Retinal pigment epithelial cell (primary cell): Measurements from ENCODE around the gene TBL1X.
"Not testable (repeated sequence)": the region's sequence is repeated elsewhere in the genome, so short reads cannot be mapped to it uniquely, and the experiment has no call there.

ENCODE experiments used
- DNase-seq: peaks from one replicate; pipeline ENCODE4 v3.0.0-alpha.2; 2010; ENCODE audit warnings: low read depth
- H3K4me3 ChIP-seq: 2 replicates; pipeline ENCODE4 v1.5.1; 2011; ENCODE audit warnings: mild to moderate bottlenecking, low read length, control low read depth, moderate library complexity
- TF ChIP-seq, protein P1 (sequence below): conservative IDR thresholded peaks from 2 replicates; pipeline ENCODE4 v1.5.1; 2011; ENCODE audit warnings: low read depth, low read length, control low read depth, inconsistent platforms

The TBL1X gene

DNA sequence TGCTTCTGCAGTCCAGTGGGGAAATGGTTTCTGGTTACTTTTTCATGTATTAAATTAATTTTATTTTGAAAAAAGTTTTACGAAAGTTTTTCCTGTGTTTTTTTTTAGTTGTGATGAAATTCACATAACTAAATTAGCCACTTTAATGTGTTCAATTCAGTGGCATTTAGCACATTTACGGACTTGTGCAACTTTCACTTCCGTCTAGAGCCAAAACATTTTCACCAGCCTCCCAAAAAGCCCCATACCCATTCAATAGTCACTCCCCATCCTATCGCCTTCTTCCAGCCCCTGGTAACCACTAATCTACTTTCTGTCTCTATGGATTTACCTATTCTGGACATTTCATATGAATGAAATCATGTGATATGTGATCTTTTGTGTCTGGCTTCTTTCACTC, 22.8 kb upstream of the TBL1X start:
- no peak overlapping the region for H3K4me3 ChIP-seq
- DNase-seq = no peak
- TF ChIP-seq, protein P1, sequence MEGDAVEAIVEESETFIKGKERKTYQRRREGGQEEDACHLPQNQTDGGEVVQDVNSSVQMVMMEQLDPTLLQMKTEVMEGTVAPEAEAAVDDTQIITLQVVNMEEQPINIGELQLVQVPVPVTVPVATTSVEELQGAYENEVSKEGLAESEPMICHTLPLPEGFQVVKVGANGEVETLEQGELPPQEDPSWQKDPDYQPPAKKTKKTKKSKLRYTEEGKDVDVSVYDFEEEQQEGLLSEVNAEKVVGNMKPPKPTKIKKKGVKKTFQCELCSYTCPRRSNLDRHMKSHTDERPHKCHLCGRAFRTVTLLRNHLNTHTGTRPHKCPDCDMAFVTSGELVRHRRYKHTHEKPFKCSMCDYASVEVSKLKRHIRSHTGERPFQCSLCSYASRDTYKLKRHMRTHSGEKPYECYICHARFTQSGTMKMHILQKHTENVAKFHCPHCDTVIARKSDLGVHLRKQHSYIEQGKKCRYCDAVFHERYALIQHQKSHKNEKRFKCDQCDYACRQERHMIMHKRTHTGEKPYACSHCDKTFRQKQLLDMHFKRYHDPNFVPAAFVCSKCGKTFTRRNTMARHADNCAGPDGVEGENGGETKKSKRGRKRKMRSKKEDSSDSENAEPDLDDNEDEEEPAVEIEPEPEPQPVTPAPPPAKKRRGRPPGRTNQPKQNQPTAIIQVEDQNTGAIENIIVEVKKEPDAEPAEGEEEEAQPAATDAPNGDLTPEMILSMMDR = no peak

DNA sequence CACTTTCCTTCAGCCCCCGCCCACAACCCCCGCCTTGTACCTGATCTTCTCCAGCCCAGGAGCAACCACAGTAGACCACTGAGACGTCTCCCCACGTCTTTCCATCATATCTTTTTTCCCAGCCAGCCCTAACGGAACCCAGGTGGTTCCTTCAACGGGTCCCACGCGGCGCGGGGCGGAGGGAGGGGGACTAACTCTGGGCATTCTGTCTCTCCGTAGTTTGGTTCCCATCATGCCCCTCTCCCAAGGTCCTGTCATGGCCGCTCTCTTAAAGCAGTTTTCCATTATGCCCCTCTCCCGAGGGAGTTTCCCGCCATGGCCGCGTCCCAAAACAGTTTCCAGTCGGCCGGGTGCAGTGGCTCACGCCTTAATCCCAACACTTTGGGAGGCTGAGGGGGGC, 21.5 kb upstream of the TBL1X start:
- TF ChIP-seq, protein P1 = no peak
- DNase-seq = no peak
- no peak overlapping the region for H3K4me3 ChIP-seq

DNA sequence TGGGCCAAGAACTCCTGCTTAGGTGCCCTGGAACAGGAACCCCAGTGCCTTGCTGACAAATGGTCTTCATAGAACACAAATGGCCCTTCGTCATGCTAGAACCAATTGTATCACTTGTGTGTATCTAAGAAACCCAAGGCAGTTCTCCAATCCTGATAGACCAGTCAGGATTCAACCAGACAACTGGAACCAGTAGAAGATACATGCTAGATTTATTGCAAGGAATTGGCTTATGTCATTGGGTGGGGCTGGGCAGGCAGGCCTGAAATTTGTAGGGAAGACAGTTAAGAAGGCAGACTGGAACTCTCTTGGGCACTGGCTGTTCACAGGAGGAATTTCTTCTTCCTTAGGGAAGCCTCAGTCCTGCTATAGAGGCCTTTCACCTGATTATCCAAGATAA, 17.0 kb upstream of the TBL1X start:
- no peak for DNase-seq
- TF ChIP-seq, protein P1 = no peak
- no peak overlapping the region for H3K4me3 ChIP-seq

DNA sequence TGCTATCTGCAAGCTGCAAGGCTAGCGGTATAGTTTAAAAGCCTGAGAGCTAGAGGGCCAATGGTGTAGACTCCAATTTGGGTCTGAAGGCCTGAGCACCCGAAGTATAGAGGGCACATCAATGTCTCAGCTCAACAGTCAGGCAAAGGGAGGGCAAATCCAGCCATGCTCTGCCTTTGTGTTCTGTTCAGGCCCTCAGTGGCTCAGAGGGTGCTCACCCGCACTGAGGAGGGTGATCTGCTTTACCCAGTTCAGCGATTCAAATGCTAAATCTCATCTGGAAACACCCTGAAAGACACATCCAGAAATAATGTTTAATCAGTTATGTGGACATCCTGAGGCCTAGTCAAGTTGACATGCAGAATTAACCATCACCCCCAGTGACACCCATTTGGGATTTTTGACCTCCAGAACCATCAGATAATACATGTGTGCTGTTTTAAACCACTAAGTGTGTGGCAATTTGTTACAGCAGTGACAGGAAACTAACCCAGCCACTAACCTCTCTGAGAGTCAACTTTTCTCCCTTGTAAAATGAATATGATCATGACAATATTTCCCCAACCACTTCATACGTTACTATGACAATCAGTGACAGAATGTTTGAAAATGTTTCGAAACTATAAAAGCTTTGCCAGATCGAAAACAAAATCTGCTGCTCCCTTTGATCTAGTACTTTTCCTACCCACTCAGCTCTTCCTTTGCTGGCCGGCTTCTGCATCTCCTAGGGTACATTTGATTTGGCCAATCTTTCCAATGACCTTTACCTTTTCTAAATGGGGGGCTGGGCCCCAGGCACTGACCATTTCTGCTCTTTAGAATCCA, 8.4 kb upstream of the TBL1X start:
- TF ChIP-seq, protein P1 = no peak
- no peak for DNase-seq
- H3K4me3 ChIP-seq = no peak overlapping the region

DNA sequence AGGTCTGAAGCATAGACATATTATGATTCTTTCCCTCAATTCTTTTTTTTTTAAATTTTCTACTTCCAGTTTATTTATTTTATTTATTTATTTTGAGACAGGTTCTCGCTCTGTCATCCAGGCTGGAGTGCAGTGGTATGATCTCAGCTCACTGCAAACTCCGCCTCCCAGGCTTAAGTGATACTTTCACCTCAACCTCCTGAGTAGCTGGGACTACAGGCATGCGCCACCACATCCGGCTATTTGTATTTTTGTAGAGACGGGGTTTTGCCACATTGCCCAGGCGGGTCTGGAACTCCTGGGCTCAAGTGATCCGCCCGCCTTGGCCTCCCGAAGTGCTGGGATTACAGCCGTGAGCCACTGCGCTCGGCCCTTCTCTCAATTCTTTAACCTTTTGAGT, 6.8 kb upstream of the TBL1X start:
- H3K4me3 ChIP-seq, DNase-seq: not testable (repeated sequence)

DNA sequence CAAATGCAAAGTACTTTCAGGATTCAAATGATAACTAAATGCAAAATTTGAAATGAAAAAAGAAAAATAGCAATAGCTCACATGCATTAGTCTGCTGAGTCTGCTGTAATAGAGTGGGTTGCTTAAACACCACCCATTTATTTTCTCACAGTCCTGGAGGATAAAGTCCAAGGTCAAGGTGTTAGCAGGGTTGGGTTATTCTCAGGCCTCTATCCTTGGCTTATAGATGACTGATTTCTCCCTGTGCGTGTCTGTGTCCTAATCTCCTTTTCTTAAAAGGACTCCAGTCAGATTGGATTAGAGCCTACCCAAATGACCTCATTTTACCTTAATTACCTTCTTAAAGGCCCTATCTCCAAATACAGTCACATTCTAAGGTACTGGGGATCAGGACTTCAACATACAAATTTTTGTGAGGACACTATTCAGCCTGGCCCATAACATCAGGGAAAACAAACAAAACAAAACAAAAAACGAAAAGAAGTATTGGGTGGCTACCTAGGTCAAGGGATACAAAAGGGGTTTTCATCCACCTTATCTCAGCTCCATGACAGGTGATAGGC, 6.3 kb upstream of the TBL1X start:
- DNase-seq = peak; percentile 31
- TF ChIP-seq, protein P1 = no peak
- no peak overlapping the region for H3K4me3 ChIP-seq

DNA sequence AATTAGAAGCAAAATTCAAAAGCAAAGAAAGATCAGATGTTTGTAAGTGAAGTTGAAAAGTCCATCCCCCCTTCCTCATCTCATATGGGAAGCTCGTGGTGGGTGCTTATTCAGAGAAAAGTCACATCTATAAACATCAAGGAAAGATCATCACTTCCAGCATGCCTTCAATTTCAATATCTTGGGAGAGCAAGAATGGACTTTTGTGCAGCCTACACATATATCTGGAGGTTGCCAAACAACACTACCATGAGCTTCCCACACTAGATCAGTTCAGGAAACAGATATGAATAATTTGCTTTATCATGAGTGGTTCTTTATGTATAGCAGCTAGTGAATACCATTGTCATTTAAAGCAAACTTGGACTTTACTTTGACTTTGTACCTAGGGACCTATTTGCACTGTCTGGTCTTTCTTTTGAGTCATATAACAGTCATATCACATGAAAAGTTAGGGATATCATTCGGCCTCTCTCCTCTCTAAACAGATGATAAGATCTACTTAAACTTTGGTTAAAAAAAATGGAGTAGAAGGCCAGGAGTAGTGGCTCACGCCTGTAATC, 5.6 kb upstream of the TBL1X start:
- DNase-seq = no peak
- no peak overlapping the region for H3K4me3 ChIP-seq
- TF ChIP-seq, protein P1 = no peak
